ENCODE data around the gene VWA7.
"Not testable (repeated sequence)": the region's sequence is repeated elsewhere in the genome, so short reads cannot be mapped to it uniquely, and the experiment has no call there.

GRCh38 chr6:31801031-31801927 is 24.2 kb upstream of the VWA7 start:
- TF ChIP-seq, protein P1, sequence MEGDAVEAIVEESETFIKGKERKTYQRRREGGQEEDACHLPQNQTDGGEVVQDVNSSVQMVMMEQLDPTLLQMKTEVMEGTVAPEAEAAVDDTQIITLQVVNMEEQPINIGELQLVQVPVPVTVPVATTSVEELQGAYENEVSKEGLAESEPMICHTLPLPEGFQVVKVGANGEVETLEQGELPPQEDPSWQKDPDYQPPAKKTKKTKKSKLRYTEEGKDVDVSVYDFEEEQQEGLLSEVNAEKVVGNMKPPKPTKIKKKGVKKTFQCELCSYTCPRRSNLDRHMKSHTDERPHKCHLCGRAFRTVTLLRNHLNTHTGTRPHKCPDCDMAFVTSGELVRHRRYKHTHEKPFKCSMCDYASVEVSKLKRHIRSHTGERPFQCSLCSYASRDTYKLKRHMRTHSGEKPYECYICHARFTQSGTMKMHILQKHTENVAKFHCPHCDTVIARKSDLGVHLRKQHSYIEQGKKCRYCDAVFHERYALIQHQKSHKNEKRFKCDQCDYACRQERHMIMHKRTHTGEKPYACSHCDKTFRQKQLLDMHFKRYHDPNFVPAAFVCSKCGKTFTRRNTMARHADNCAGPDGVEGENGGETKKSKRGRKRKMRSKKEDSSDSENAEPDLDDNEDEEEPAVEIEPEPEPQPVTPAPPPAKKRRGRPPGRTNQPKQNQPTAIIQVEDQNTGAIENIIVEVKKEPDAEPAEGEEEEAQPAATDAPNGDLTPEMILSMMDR (IDR thresholded peaks at IDR 0.05; ENCODE audit: insufficient read depth, low read depth, low read length), result not testable (repeated sequence)
- not testable (repeated sequence) for TF ChIP-seq EZH2 (IDR thresholded peaks at IDR 0.05; ENCODE audit: insufficient read depth, low read length)
